Stomach smooth muscle (tissue), 2 donors: Measurements from ENCODE around the gene TULP4.
A peak's percentile ranks its signal among the peaks of the same experiment; 100 is the strongest.

Source experiments
- H3K27ac ChIP-seq: one replicate; pipeline ENCODE4 v1.7.0; 2013; ENCODE audit warnings: mild to moderate bottlenecking, low read length, inconsistent platforms
- H3K27me3 ChIP-seq, 2 donors: one replicate each; pipeline ENCODE4 v1.7.0; 2013; ENCODE audit warnings: low read length in 2 of 2; ENCODE audit not compliant: insufficient read depth in 2 of 2, control insufficient read depth in 1 of 2
- H3K36me3 ChIP-seq, 2 donors: one replicate each; pipeline ENCODE4 v1.7.0; 2013; ENCODE audit warnings: low read length in 2 of 2; ENCODE audit not compliant: control insufficient read depth in 2 of 2, insufficient read depth in 2 of 2
- H3K4me1 ChIP-seq: one replicate; pipeline ENCODE4 v1.7.0; 2013; ENCODE audit warnings: low read length; ENCODE audit not compliant: control insufficient read depth, insufficient read depth
- H3K4me3 ChIP-seq, 2 donors: one replicate each; pipeline ENCODE4 v1.7.0; 2013; ENCODE audit warnings: low read length in 2 of 2
- H3K9ac ChIP-seq, 2 donors: one replicate each; pipeline ENCODE4 v1.7.0; 2013; ENCODE audit warnings: low read length in 2 of 2, mild to moderate bottlenecking in 1 of 2
- H3K9me3 ChIP-seq, 2 donors: one replicate each; pipeline ENCODE4 v1.7.0; 2013; ENCODE audit warnings: low read length in 2 of 2; ENCODE audit not compliant: control insufficient read depth in 2 of 2
- donor health status: healthy.
- donor health status: Pancreatic carcinoma.

Gene TULP4

DNA sequence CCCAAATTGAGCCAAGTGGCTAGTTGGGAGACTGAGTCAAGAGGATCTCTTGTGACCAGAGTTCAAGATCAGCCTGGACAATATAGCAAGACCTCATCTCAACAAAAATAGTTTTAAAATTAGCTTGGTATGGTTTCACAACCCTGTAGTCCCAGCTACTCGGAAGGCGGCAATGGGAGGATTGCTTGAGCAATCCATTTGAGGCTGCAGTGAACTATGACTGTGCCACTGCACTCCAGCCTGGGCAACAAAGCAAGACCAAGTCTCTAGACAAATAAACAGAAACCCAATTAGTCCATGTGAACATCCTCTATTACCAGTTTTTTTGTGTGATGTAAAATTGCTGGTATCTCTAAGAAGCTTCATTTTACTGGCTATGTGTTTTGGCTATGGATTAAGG, 106.2 kb downstream of the TULP4 start:
- peaks cover 0 to 5% of the 10 kb centered on the region in 2 donors for H3K36me3 ChIP-seq
- no peak overlapping the region for H3K27ac ChIP-seq
- H3K4me1 ChIP-seq: no peaks in the 10 kb centered on the region
- no peaks in the 10 kb centered on the region for H3K27me3 ChIP-seq
- H3K9ac ChIP-seq: no peak overlapping the region
- no peak overlapping the region for H3K4me3 ChIP-seq
- H3K9me3 ChIP-seq: no peaks in the 10 kb centered on the region

DNA sequence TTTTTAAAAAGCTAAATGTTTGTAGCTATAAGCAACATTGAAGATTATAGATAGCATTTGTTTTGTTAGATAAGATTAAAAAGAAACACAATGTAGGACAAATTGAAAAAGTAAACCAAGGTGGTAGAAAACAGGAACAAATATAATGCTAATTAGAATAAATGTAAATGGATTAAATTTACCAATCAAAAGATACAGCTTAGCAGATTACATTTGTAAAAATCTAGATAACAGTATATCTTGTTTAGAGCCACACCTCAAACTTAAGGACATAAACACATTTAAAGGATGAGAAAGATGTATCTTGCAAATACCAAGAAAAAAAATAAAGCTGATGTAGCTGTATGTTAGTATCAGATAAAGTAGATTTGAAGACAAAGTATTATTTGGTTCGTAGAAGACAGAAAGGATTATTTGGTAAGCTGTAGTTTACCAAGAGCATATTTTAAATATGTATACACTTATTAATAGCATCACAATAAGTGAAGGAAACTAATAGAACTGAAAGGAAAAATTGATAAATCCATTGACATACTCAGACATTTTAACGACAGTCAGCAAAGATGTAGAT, 107.2 kb downstream of the TULP4 start:
- Histone ChIP-seq H3K27ac (no peak overlapping the region), H3K36me3 (peaks cover 0 to 2% of the 10 kb centered on the region in 2 donors), H3K9ac (no peak overlapping the region), H3K4me3 (no peak overlapping the region), H3K4me1 (no peaks in the 10 kb centered on the region), H3K27me3 (no peaks in the 10 kb centered on the region), H3K9me3 (no peaks in the 10 kb centered on the region)

GRCh38 chr6:158421381-158421780, 109.1 kb downstream of the TULP4 start:
- H3K4me3 ChIP-seq: no peak overlapping the region
- no peaks in the 10 kb centered on the region for H3K9me3 ChIP-seq
- H3K4me1 ChIP-seq: no peaks in the 10 kb centered on the region
- no peaks in the 10 kb centered on the region for H3K27me3 ChIP-seq
- H3K27ac ChIP-seq: no peak overlapping the region
- H3K36me3 ChIP-seq: peaks cover 0 to 2% of the 10 kb centered on the region in 2 donors
- no peak overlapping the region for H3K9ac ChIP-seq

- Histone ChIP-seq H3K9me3 (no peaks in the 10 kb centered on the region), H3K9ac (no peak overlapping the region), H3K4me3 (no peak overlapping the region), H3K4me1 (no peaks in the 10 kb centered on the region), H3K36me3 (no peaks in the 10 kb centered on the region), H3K27ac (no peak overlapping the region), H3K27me3 (no peaks in the 10 kb centered on the region)
Measured at GRCh38 chr6:158422629-158423238, 110.5 kb downstream of the TULP4 start.

DNA sequence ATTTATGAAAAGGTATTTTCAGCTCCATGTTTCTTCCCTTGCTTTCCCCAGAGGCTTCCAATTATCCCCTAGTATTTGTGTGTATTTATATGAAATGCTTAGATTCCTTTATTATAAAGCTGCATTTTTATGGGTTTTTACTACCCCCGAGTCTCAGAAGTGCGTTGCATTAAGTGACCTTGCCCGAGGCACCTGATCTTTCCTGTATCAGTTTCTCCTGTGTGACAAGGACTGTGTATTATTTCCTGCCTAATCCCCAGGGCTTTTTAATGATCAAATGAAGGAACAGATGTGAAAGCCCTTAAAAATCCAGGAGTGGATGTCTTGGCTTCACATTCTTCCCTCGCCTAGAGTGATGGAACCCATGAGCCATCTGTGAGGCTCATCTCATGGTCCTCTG, 118.8 kb downstream of the TULP4 start:
- no peak overlapping the region for H3K4me3 ChIP-seq
- H3K4me1 ChIP-seq: no peaks in the 10 kb centered on the region
- peaks cover 3 to 10% of the 10 kb centered on the region in 2 donors for H3K36me3 ChIP-seq
- no peak overlapping the region for H3K9ac ChIP-seq
- H3K27me3 ChIP-seq: no peaks in the 10 kb centered on the region
- no peak overlapping the region for H3K27ac ChIP-seq
- H3K9me3 ChIP-seq: no peaks in the 10 kb centered on the region

- no peaks in the 10 kb centered on the region for H3K9me3 ChIP-seq
- H3K27me3 ChIP-seq: no peaks in the 10 kb centered on the region
- no peak overlapping the region for H3K27ac ChIP-seq
- H3K36me3 ChIP-seq: peaks cover 3 to 10% of the 10 kb centered on the region in 2 donors
- no peak overlapping the region for H3K4me3 ChIP-seq
- H3K9ac ChIP-seq: no peak overlapping the region
- H3K4me1 ChIP-seq: no peaks in the 10 kb centered on the region
Measured at GRCh38 chr6:158431560-158431959, 119.3 kb downstream of the TULP4 start.

DNA sequence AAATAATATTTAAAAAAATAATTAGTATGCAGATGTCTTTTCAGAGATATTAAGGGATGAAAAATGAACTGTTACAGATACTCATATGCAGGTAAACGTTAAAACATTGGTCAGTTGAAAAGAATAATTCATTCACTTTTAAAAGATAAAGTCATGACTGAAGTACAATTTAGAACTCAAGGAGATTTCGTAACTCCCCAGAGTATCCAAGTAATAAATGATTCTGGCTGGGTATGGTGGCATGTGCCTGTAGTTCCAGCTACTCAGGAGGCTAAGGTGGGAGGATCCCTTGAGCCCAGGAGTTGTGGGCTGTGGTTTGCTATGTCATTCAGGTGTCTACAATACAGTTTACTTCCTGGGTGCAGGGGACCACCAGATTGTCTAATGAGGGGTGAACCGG, 125.3 kb downstream of the TULP4 start:
- Histone ChIP-seq H3K4me3 (no peak overlapping the region), H3K27ac (no peak overlapping the region), H3K4me1 (peaks cover 9% of the 10 kb centered on the region), H3K9ac (no peak overlapping the region), H3K27me3 (no peaks in the 10 kb centered on the region), H3K36me3 (peaks cover 3 to 5% of the 10 kb centered on the region in 2 donors), H3K9me3 (no peaks in the 10 kb centered on the region)

DNA sequence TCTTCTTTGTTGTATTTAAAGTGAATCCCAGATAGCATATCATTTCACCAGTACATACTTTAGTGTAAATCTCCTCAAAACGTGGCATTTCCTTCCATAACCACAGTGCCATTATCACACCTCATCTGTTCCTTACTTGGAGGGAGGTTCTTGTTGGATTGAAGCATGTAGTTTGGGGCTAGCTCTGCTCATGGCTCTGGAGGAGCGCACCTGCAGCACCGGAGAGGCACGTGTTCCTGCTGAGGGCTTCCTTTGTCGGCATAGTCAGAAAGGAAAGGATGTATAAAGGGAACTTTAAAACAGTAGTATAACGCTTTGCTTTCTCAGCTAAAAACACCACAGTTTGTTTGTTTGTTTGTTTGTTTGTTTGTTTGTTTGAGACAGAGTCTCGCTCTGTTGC, 126.0 kb downstream of the TULP4 start:
- H3K4me3 ChIP-seq: no peak overlapping the region
- no peak overlapping the region for H3K9ac ChIP-seq
- H3K9me3 ChIP-seq: no peaks in the 10 kb centered on the region
- H3K36me3 ChIP-seq: peaks cover 3 to 5% of the 10 kb centered on the region in 2 donors
- H3K27me3 ChIP-seq: no peaks in the 10 kb centered on the region
- H3K27ac ChIP-seq: no peak overlapping the region
- peaks cover 9% of the 10 kb centered on the region for H3K4me1 ChIP-seq

DNA sequence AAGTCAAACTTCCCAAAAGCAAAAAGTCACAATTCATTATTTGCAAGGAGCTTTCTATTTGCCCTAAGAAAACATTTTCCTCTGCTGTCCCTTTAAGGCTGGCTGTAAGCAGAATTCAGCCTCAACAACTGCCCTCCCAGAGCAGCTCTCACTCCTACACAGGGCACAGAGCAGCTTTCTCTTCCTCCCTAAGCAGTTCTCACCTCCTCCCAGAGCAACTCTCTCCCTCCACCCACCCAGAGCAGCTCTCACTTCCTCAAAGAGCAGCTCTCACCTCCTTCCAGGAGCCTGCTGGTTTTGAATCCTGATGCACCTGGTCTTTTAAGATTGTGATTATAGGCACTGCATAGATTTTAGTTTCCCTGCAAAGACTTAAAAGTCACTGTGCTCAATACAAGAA, 127.0 kb downstream of the TULP4 start:
- H3K9ac ChIP-seq: no peak overlapping the region
- H3K27me3 ChIP-seq: no peaks in the 10 kb centered on the region
- H3K9me3 ChIP-seq: no peaks in the 10 kb centered on the region
- no peak overlapping the region for H3K4me3 ChIP-seq
- no peak overlapping the region for H3K27ac ChIP-seq
- H3K4me1 ChIP-seq: peaks cover 9% of the 10 kb centered on the region
- H3K36me3 ChIP-seq: peaks cover 3 to 5% of the 10 kb centered on the region in 2 donors

DNA sequence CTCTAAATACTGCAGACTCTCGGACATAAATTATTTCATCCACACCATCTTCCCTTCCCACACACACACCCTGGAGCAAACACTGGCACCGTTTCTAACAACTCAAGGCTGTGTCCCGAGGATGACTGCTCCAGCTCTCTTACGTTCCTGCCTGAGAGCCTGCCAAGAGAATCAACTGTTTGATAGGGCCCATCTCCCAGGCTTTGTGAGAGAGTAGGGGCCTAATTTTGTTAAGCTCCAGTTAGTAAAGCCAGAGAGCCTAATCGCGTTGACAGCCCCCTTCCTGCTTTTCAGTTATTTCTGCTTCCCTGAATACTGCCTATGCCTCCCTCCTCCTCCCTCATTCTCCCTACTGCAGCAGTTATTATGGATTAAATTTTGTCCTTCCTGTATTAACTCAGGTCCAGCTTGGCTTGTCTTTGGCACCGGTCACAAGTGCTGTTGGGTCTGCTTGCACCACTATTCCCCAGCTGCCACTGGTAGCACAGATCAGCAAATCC, 129.5 kb downstream of the TULP4 start:
- Histone ChIP-seq H3K27me3 (no peaks in the 10 kb centered on the region), H3K9me3 (no peaks in the 10 kb centered on the region), H3K36me3 (no peaks in the 10 kb centered on the region), H3K4me3 (no peak overlapping the region), H3K4me1 (peaks cover 9% of the 10 kb centered on the region), H3K27ac (peak overlapping the region; percentile 55), H3K9ac (peak overlapping the region in 1 of 2 donors; percentile 36)

GRCh38 chr6:158442306-158442705, 130.0 kb downstream of the TULP4 start:
- no peak overlapping the region for H3K4me3 ChIP-seq
- H3K4me1 ChIP-seq: peaks cover 9% of the 10 kb centered on the region
- H3K27me3 ChIP-seq: no peaks in the 10 kb centered on the region
- H3K27ac ChIP-seq: peak overlapping the region; percentile 55
- peak overlapping the region in 1 of 2 donors; percentile 4 for H3K9ac ChIP-seq
- no peaks in the 10 kb centered on the region for H3K36me3 ChIP-seq
- no peaks in the 10 kb centered on the region for H3K9me3 ChIP-seq
